RWPE1 (cell line): ENCODE results near the gene MT1A.
"Not testable (repeated sequence)": the region's sequence is repeated elsewhere in the genome, so short reads cannot be mapped to it uniquely, and the experiment has no call there.

Experiments
- CTCF ChIA-PET: fragments of 350-600 bp; sonication (Branson Sonifier 250); formaldehyde crosslinking; extraction: SDS; loops from one replicate; lab custom pipeline; 2021; lab: Yijun Ruan, JAX
- POLR2A ChIA-PET: fragments of 400-600 bp; formaldehyde crosslinking; extraction: SDS; loops from one replicate; lab custom pipeline; 2020; ENCODE audit warnings: antibody characterized with exemption; ENCODE audit not compliant: low non-redundant PET; lab: Yijun Ruan, JAX
- DNase-seq: peaks from one replicate; pipeline ENCODE4 v3.0.0; 2012; ENCODE audit warnings: low spot score
- H3K27ac ChIP-seq: fragments of 450-650 bp; 2 replicates; pipeline ENCODE4 v1.5.1; 2017
- CTCF ChIP-seq: fragments of 450-650 bp; conservative IDR thresholded peaks from 2 replicates; pipeline ENCODE4 v1.5.1; 2017; ENCODE audit warnings: low read depth, mild to moderate bottlenecking

MT1A gene

GRCh38 chr16:56620339-56620897 lies 18.0 kb upstream of the MT1A start:
- no peak for DNase-seq
- ChIA-PET POLR2A (no interaction called here), CTCF (no interaction called here)
- no peak overlapping the region for H3K27ac ChIP-seq
- no peak for TF ChIP-seq CTCF

- POLR2A ChIA-PET, H3K27ac ChIP-seq, DNase-seq: not testable (repeated sequence)
- CTCF ChIA-PET = interaction anchor here (0.7 to 0.9 kb wide), 2 partner anchors 56 to 91 kb away, joined by 3 read pairs; no protein-coding TSS in a partner anchor
These were observed 16.6 kb upstream of the MT1A start for GRCh38 chr16:56621665-56622445.

GRCh38 chr16:56623184-56623583 lies 15.3 kb upstream of the MT1A start:
- CTCF ChIA-PET = interaction anchor here (0.7 kb wide), 1 partner anchor 13 kb away, joined by 3 read pairs; no protein-coding TSS in a partner anchor
- not testable (repeated sequence) for DNase-seq, H3K27ac ChIP-seq
- POLR2A ChIA-PET = interaction anchor here (0.8 kb wide), 1 partner anchor 17 kb away, joined by 3 read pairs; no protein-coding TSS in a partner anchor

GRCh38 chr16:56623637-56624036 lies 14.8 kb upstream of the MT1A start:
- CTCF ChIA-PET = interaction anchor here (0.7 kb wide), 1 partner anchor 14 kb away, joined by 3 read pairs; no protein-coding TSS in a partner anchor
- no peak for TF ChIP-seq CTCF
- DNase-seq = no peak
- POLR2A ChIA-PET = interaction anchor here (0.8 kb wide), 1 partner anchor 18 kb away, joined by 3 read pairs; no protein-coding TSS in a partner anchor
- H3K27ac ChIP-seq = no peak overlapping the region

GRCh38 chr16:56625140-56625942 lies 13.1 kb upstream of the MT1A start, which contains the start of gene MT1E:
MT1E (plus strand) TSS chr16:56625781; CDS start chr16:56625852, 71 bp downstream.
- peak within 1 kb of the TSS; percentile 90 for H3K27ac ChIP-seq
- POLR2A ChIA-PET = interaction anchor here (0.7 to 2.4 kb wide), 6 partner anchors 14 to 64 kb away, joined by 4 to 14 read pairs (median 7); partner anchors contain the start of gene MT2A
- CTCF ChIA-PET = interaction anchor here (0.6 to 1.1 kb wide), 3 partner anchors 18 to 77 kb away, joined by 3 to 6 read pairs (median 5); no protein-coding TSS in a partner anchor
- DNase-seq = peak; percentile 71
- no peak for TF ChIP-seq CTCF

GRCh38 chr16:56625943-56626654 lies 12.4 kb upstream of the MT1A start:
- POLR2A ChIA-PET = interaction anchor here (0.7 to 2.4 kb wide), 6 partner anchors 15 to 63 kb away, joined by 4 to 14 read pairs (median 7); partner anchors contain the start of gene MT2A
- H3K27ac ChIP-seq = peak overlapping the region; percentile 90
- CTCF ChIA-PET = interaction anchor here (0.6 to 1.1 kb wide), 3 partner anchors 25 to 76 kb away, joined by 3 to 5 read pairs (median 3); no protein-coding TSS in a partner anchor
- DNase-seq = no peak
- TF ChIP-seq CTCF = no peak
